GM19035 (cell line): ENCODE results near the gene MYO1D.
"Not testable (repeated sequence)": the region's sequence is repeated elsewhere in the genome, so short reads cannot be mapped to it uniquely, and the experiment has no call there.

Experiments used
- ATAC-seq: cut with Tn5 transposase; IDR thresholded peaks from one replicate; pipeline ENCODE4 v1.9.1; 2021; ENCODE audit not compliant: unreplicated experiment

The MYO1D gene

GRCh38 chr17:32780721-32781120 lies 96.2 kb downstream of the MYO1D start:
- no peak for ATAC-seq

GRCh38 chr17:32777922-32778321 lies 99.0 kb downstream of the MYO1D start:
- no peak for ATAC-seq

GRCh38 chr17:32777436-32777835 lies 99.5 kb downstream of the MYO1D start:
- ATAC-seq, result no peak

- ATAC-seq, result no peak
Measured at GRCh38 chr17:32774695-32775084, 102.2 kb downstream of the MYO1D start.

GRCh38 chr17:32773856-32774694 lies 102.8 kb downstream of the MYO1D start:
- no peak for ATAC-seq

- no peak for ATAC-seq
Measured at GRCh38 chr17:32772453-32773025, 104.4 kb downstream of the MYO1D start.

GRCh38 chr17:32771396-32771795 lies 105.5 kb downstream of the MYO1D start:
- ATAC-seq, result no peak

GRCh38 chr17:32769846-32770245 lies 107.1 kb downstream of the MYO1D start:
- no peak for ATAC-seq

GRCh38 chr17:32763855-32764439 lies 113.0 kb downstream of the MYO1D start:
- no peak for ATAC-seq

GRCh38 chr17:32759476-32759875 lies 117.4 kb downstream of the MYO1D start:
- no peak for ATAC-seq

GRCh38 chr17:32757963-32758362 lies 119.0 kb downstream of the MYO1D start:
- ATAC-seq, result no peak

- no peak for ATAC-seq
Measured at GRCh38 chr17:32756696-32757095, 120.2 kb downstream of the MYO1D start.

- no peak for ATAC-seq
Measured at GRCh38 chr17:32755045-32755805, 121.7 kb downstream of the MYO1D start.

GRCh38 chr17:32752934-32753333 lies 124.0 kb downstream of the MYO1D start:
- no peak for ATAC-seq

GRCh38 chr17:32747856-32748255 lies 129.1 kb downstream of the MYO1D start:
- ATAC-seq, result no peak

- no peak for ATAC-seq
Measured at GRCh38 chr17:32746698-32747097, 130.2 kb downstream of the MYO1D start.

GRCh38 chr17:32746280-32746679 lies 130.6 kb downstream of the MYO1D start:
- ATAC-seq, result no peak

- ATAC-seq, result no peak
Measured at GRCh38 chr17:32742681-32743538, 134.0 kb downstream of the MYO1D start.

GRCh38 chr17:32741381-32741780 lies 135.5 kb downstream of the MYO1D start:
- no peak for ATAC-seq

- no peak for ATAC-seq
Measured at GRCh38 chr17:32739722-32740121, 137.2 kb downstream of the MYO1D start.

GRCh38 chr17:32739151-32739550 lies 137.8 kb downstream of the MYO1D start:
- ATAC-seq, result not testable (repeated sequence)
